Right renal pelvis (tissue), 4 donors: ENCODE data around the gene PRSS36. TPM values are rescaled to one million over a fixed set of nuclear protein-coding genes. Genes with fewer than 3 reads are reported as not detected.
A peak's percentile ranks its signal among the peaks of the same experiment; 100 is the strongest.
"Not testable (repeated sequence)": the region's sequence is repeated elsewhere in the genome, so short reads cannot be mapped to it uniquely, and the experiment has no call there.

Experiments
- DNase-seq, 4 donors: peaks; one replicate each; pipeline ENCODE4 v3.0.0-alpha.2; 2013; ENCODE audit warnings: low read depth in 4 of 4, low spot score in 3 of 4, missing footprints in 1 of 4
- polyA plus RNA-seq, 4 donors: library from polyadenylated mRNA; unstranded; fragments of 120-200 nt; gene quantifications; one replicate each; pipeline ENCODE4 v1.2.1, GENCODE V29; 2013; ENCODE audit not compliant: insufficient read length in 4 of 4

The PRSS36 gene
- polyA plus RNA-seq, 4 donors = 1.2 to 1.8 (median 1.6) TPM

GRCh38 chr16:31107465-31107867 lies 42.4 kb downstream of the PRSS36 start:
- DNase-seq = no peak

GRCh38 chr16:31106509-31107464 lies 43.1 kb downstream of the PRSS36 start:
- DNase-seq = no peak

GRCh38 chr16:31105677-31106213 lies 44.1 kb downstream of the PRSS36 start:
- peak in 1 of 4 donors; percentile 38 for DNase-seq

GRCh38 chr16:31100876-31101641 lies 48.8 kb downstream of the PRSS36 start:
- DNase-seq = not testable (repeated sequence)

- no peak for DNase-seq
These were observed 49.8 kb downstream of the PRSS36 start for GRCh38 chr16:31099860-31100638.

- peak; percentile 80 to 90 (median 82) for DNase-seq
These were observed 55.3 kb downstream of the PRSS36 start, which contains the start of gene VKORC1 for GRCh38 chr16:31094424-31095120. Gene VKORC1, minus strand, starts transcription at chr16:31094797. Its CDS starts 68 bp downstream, at chr16:31094729.

GRCh38 chr16:31094088-31094423 lies 55.8 kb downstream of the PRSS36 start:
- no peak for DNase-seq

- no peak for DNase-seq
These were observed 56.6 kb downstream of the PRSS36 start for GRCh38 chr16:31093132-31093703.

- no peak for DNase-seq
These were observed 57.5 kb downstream of the PRSS36 start for GRCh38 chr16:31092330-31092729.

- no peak for DNase-seq
These were observed 59.3 kb downstream of the PRSS36 start for GRCh38 chr16:31090540-31090939.

GRCh38 chr16:31089199-31089598 lies 60.7 kb downstream of the PRSS36 start:
- no peak for DNase-seq

Other genes starting within 250 kb of the PRSS36 start
- 10 to 100 TPM; 18.4 to 33.3 (median 23.6) TPM for gene FBXL19, start 226.5 kb downstream of the PRSS36 start, polyA plus RNA-seq
- gene ORAI3, start 201.0 kb downstream of the PRSS36 start, polyA plus RNA-seq = 10 to 100 TPM; 18.9 to 24.1 (median 20.3) TPM
- gene SETD1A, start 192.3 kb downstream of the PRSS36 start, polyA plus RNA-seq = 10 to 100 TPM; 15.9 to 19.2 (median 16.4) TPM
- gene HSD3B7, start 164.9 kb downstream of the PRSS36 start, polyA plus RNA-seq = 10 to 100 TPM in 1 of 4 donors, 1 to 10 TPM in 3; 9.4 to 10.1 (median 9.7) TPM
- gene STX1B, start 139.4 kb downstream of the PRSS36 start, polyA plus RNA-seq = 1 to 10 TPM in 3 of 4 donors, under 1 TPM in 1; 0.73 to 2.1 (median 1.2) TPM
- 10 to 100 TPM; 31.8 to 41.9 (median 35.2) TPM for gene STX4, start 116.5 kb downstream of the PRSS36 start, polyA plus RNA-seq
- 1 to 10 TPM; 3.9 to 7.6 (median 4.5) TPM for gene ZNF668, start 75.8 kb downstream of the PRSS36 start, polyA plus RNA-seq
- gene ZNF646, start 75.6 kb downstream of the PRSS36 start, polyA plus RNA-seq = 10 to 100 TPM; 11.2 to 14.5 (median 13.0) TPM
- gene PRSS53, start 61.1 kb downstream of the PRSS36 start, polyA plus RNA-seq = 1 to 10 TPM; 1.1 to 1.4 (median 1.2) TPM
- 10 to 100 TPM; 64.9 to 90.5 (median 71.9) TPM for gene VKORC1, start 55.3 kb downstream of the PRSS36 start, polyA plus RNA-seq
- 10 to 100 TPM; 32.9 to 50.8 (median 35.8) TPM for gene BCKDK, start 41.7 kb downstream of the PRSS36 start, polyA plus RNA-seq
- gene KAT8, start 32.4 kb downstream of the PRSS36 start, polyA plus RNA-seq = 10 to 100 TPM; 63.3 to 68.3 (median 67.3) TPM
- 10 to 100 TPM; 58.9 to 87.4 (median 63.5) TPM for gene PRSS8, start 14.3 kb downstream of the PRSS36 start, polyA plus RNA-seq
- gene FUS, start 30.1 kb upstream of the PRSS36 start, polyA plus RNA-seq = 100 to 1,000 TPM; 601 to 671 (median 647) TPM
- gene PYCARD, start 52.7 kb upstream of the PRSS36 start, polyA plus RNA-seq = 10 to 100 TPM in 3 of 4 donors, 1 to 10 TPM in 1; 9.1 to 13.4 (median 10.9) TPM
- gene TRIM72, start 64.1 kb upstream of the PRSS36 start, polyA plus RNA-seq = under 1 TPM; 0.08 to 0.17 (median 0.11) TPM
- not detected for gene PYDC1, start 67.1 kb upstream of the PRSS36 start, polyA plus RNA-seq
- gene ITGAM, start 109.9 kb upstream of the PRSS36 start, polyA plus RNA-seq = 1 to 10 TPM; 1.4 to 2.6 (median 1.8) TPM
- gene ITGAX, start 205.1 kb upstream of the PRSS36 start, polyA plus RNA-seq = 1 to 10 TPM in 2 of 4 donors, under 1 TPM in 2; 0.48 to 1.1 (median 0.89) TPM
- under 1 TPM; 0.07 to 0.29 (median 0.20) TPM for gene ITGAD, start 243.3 kb upstream of the PRSS36 start, polyA plus RNA-seq